ENCODE data around the gene USP44. TPM values are rescaled to one million over a fixed set of nuclear protein-coding genes. Genes with fewer than 3 reads are reported as not detected.

USP44 gene
- total RNA-seq, 2 donors from 2014 or later, result 7.0 to 21.1 TPM

DNA sequence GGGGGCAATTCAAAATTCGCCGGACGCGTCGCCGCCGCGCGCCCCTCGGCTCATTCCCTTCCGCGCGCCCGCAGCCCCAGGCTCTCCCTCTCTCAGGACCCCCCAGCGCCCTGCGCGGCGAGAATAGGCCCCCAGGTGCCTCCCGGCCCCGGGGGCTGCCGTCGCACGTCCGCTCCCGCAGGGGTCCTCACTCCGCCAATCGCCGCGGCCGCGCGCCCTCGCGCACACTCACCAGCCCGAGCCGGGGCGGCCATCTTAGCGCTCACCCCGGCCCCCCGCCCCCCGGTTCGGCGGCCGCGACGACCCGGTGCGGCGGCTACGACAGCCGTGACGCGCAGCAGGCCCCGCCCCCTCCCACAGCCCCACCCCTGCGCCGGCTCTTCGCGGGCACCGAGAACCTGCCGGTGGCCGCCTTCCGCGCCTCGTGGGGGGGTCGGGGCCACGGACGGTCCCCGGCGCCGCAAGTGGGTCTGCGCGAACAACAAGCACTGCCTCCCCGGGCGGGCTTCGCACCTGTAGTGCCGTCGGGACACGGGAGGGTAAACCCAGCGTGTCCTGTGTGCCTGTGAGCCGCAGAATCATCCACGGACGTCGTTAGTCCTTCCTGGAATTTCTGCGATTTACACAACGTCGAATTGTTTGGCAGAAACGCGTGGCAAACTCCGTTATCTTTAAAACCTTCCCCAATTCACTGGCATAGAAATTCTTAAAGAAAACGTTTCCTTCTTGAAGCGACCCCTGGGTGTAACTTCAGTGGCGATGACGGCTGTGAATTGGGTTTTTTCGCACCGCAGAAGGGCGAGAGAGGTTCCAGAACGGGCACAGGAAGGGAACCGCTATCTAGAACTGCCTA is 2.5 kb downstream of the USP44 start:
- intact Hi-C loops (cut with DNase I), result no loop called here
- peak; percentile 55 to 65 (median 59) for TF ChIP-seq POLR2A (IDR thresholded peaks at IDR 0.05)
- TF ChIP-seq, protein P1, sequence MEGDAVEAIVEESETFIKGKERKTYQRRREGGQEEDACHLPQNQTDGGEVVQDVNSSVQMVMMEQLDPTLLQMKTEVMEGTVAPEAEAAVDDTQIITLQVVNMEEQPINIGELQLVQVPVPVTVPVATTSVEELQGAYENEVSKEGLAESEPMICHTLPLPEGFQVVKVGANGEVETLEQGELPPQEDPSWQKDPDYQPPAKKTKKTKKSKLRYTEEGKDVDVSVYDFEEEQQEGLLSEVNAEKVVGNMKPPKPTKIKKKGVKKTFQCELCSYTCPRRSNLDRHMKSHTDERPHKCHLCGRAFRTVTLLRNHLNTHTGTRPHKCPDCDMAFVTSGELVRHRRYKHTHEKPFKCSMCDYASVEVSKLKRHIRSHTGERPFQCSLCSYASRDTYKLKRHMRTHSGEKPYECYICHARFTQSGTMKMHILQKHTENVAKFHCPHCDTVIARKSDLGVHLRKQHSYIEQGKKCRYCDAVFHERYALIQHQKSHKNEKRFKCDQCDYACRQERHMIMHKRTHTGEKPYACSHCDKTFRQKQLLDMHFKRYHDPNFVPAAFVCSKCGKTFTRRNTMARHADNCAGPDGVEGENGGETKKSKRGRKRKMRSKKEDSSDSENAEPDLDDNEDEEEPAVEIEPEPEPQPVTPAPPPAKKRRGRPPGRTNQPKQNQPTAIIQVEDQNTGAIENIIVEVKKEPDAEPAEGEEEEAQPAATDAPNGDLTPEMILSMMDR (IDR thresholded peaks at IDR 0.05), result no peak
- peak; percentile 67 to 80 (median 70) for DNase-seq
- Histone ChIP-seq H3K4me3 (peak overlapping the region; percentile 57 to 96), H3K9me3 (no peaks in the 10 kb centered on the region), H3K27me3 (no peaks in the 10 kb centered on the region), H3K36me3 (replicated peaks in 1 of 2; ENCODE audit: insufficient read depth in 1 of 2, low read depth in 2 of 2) (no peaks in the 10 kb centered on the region), H3K27ac (peak overlapping the region; percentile 66 to 89 (median 77)), H3K4me1 (no peaks in the 10 kb centered on the region)
- WGBS, 2 donors, result 6 to 41% methylated on average over 14 to 79 of the region's 98 CpGs
- peak; percentile 90 for ATAC-seq

DNA sequence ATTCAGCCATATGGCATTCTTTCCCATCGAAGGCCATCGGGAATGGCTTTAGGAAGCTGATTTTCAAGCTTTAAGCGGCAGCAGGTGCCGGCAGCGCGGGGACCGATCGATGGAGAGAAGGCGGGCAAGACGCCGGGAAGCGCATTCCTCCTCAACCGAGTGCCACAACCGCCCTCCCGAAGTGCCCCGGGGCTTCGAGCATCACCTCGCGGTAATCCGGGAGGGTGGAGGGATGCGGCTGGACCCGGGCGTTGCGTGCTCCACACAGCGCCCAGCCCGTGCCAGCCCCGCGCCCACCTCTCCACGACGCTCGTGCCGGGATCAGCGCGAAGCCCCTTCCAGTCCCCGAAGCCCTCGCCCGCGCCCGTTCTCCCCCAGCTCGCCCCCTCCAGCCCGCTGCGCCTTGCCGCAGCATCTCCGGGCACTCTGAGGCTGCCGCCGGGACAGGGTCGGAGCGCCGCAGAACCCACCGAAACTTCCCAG is 3.2 kb downstream of the USP44 start:
- H3K36me3 ChIP-seq (replicated peaks in 1 of 2; ENCODE audit: insufficient read depth in 1 of 2, low read depth in 2 of 2), result no peaks in the 10 kb centered on the region
- WGBS, 2 donors, result 1 to 2% methylated on average over 43 to 44 of the region's 50 CpGs
- peak overlapping the region; percentile 57 to 96 for H3K4me3 ChIP-seq
- DNase-seq (peak; percentile 39 to 65 (median 52)), ATAC-seq (peak; percentile 61)
- H3K4me1 ChIP-seq, result no peaks in the 10 kb centered on the region
- no peaks in the 10 kb centered on the region for H3K27me3 ChIP-seq
- TF ChIP-seq, protein P1 (IDR thresholded peaks at IDR 0.05), result no peak
- TF ChIP-seq POLR2A (IDR thresholded peaks at IDR 0.05), result no peak
- H3K9me3 ChIP-seq, result no peaks in the 10 kb centered on the region
- intact Hi-C loops (cut with DNase I), result no loop called here
- H3K27ac ChIP-seq, result peak overlapping the region; percentile 66 to 89 (median 77)

DNA sequence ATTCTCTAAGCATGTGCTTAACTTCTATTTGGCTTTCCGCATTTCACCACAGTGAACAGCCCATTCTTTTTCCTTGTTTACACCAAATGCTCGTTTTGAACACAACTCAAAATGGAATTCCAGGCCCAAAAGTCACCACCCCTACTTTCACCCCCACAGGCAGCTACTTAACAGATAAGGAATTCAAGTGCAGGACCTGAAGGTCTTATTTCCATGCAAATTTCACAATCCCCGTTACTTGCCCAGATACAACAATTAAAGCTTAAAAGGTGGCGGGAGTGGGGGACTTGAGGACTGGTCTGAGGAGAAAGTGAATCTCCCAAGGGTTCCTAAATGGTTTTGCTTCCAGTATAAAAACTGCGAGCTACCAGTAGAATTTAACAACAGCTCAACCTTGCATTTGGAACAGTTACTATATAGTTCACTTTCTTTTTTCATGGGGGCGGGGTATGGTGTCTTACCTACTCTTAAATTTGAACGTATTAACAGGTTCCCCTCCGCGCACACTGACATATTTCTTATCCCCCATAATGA is 3.7 kb downstream of the USP44 start:
- peak overlapping the region; percentile 57 to 96 for H3K4me3 ChIP-seq
- no peaks in the 10 kb centered on the region for H3K4me1 ChIP-seq
- DNase-seq (peak in 1 of 4 donors; percentile 52), ATAC-seq (peak; percentile 41)
- no peaks in the 10 kb centered on the region for H3K36me3 ChIP-seq (replicated peaks in 1 of 2; ENCODE audit: insufficient read depth in 1 of 2, low read depth in 2 of 2)
- H3K27ac ChIP-seq, result peak overlapping the region; percentile 66 to 89 (median 77)
- WGBS, 2 donors, result 8 to 15% methylated on average over 9 of the region's 9 CpGs
- H3K9me3 ChIP-seq, result no peaks in the 10 kb centered on the region
- intact Hi-C loops (cut with DNase I), result no loop called here
- no peak for TF ChIP-seq POLR2A (IDR thresholded peaks at IDR 0.05)
- TF ChIP-seq, protein P1 (IDR thresholded peaks at IDR 0.05), result no peak
- H3K27me3 ChIP-seq, result no peaks in the 10 kb centered on the region

DNA sequence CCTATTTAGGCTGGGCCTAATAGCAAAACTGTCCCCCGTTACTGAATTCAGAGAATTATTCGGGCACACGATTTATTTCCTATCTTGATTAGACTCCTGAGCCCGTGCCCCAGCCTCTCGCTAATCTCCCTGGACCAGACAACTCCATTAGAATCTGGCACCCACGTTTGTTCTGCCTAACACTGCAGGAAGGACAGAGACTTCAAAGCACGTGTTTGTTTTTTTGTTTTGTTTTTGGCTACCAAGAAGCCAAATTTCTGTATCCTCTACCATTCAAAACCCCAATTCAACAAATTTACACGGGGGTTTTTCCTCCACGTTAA is 4.8 kb downstream of the USP44 start:
- TF ChIP-seq, protein P1 (IDR thresholded peaks at IDR 0.05), result no peak
- TF ChIP-seq POLR2A (IDR thresholded peaks at IDR 0.05), result no peak
- WGBS, 2 donors, result 83 to 89% methylated on average over 9 of the region's 9 CpGs
- Histone ChIP-seq H3K36me3 (replicated peaks in 1 of 2; ENCODE audit: insufficient read depth in 1 of 2, low read depth in 2 of 2) (no peaks in the 10 kb centered on the region), H3K4me3 (no peak overlapping the region), H3K27me3 (no peaks in the 10 kb centered on the region), H3K9me3 (no peaks in the 10 kb centered on the region), H3K4me1 (no peaks in the 10 kb centered on the region), H3K27ac (no peak overlapping the region)
- intact Hi-C loops (cut with DNase I), result no loop called here
- ATAC-seq (no peak), DNase-seq (no peak)

Measured in body of pancreas (tissue), 4 donors.